ENCODE results near the gene DOCK8.

DOCK8 gene

GRCh38 chr9:316382-316965 lies 101.8 kb downstream of the DOCK8 start:
- no peak for DNase-seq

- DNase-seq: no peak
Observed at GRCh38 chr9:318646-319045, 104.0 kb downstream of the DOCK8 start.

- DNase-seq: no peak
Observed at GRCh38 chr9:324971-325370, 110.3 kb downstream of the DOCK8 start.

GRCh38 chr9:326667-327066 lies 112.0 kb downstream of the DOCK8 start:
- no peak for DNase-seq

GRCh38 chr9:328453-328852 lies 113.8 kb downstream of the DOCK8 start:
- no peak for DNase-seq

GRCh38 chr9:331197-331596 lies 116.5 kb downstream of the DOCK8 start:
- no peak for DNase-seq

- no peak for DNase-seq
Observed at GRCh38 chr9:335373-335772, 120.7 kb downstream of the DOCK8 start.

- no peak for DNase-seq
Observed at GRCh38 chr9:336039-336438, 121.4 kb downstream of the DOCK8 start.

- no peak for DNase-seq
Observed at GRCh38 chr9:338602-339001, 123.9 kb downstream of the DOCK8 start.

GRCh38 chr9:341634-342421 lies 127.2 kb downstream of the DOCK8 start:
- DNase-seq: no peak

- DNase-seq: no peak
Observed at GRCh38 chr9:343773-344172, 129.1 kb downstream of the DOCK8 start.

- DNase-seq: no peak
Observed at GRCh38 chr9:346111-346571, 131.5 kb downstream of the DOCK8 start.

GRCh38 chr9:347667-348292 lies 133.1 kb downstream of the DOCK8 start:
- no peak for DNase-seq

- no peak for DNase-seq
Observed at GRCh38 chr9:350384-350783, 135.7 kb downstream of the DOCK8 start.

GRCh38 chr9:351916-352315 lies 137.3 kb downstream of the DOCK8 start:
- DNase-seq: no peak

GRCh38 chr9:353077-353476 lies 138.4 kb downstream of the DOCK8 start:
- no peak for DNase-seq

- no peak for DNase-seq
Observed at GRCh38 chr9:354453-354852, 139.8 kb downstream of the DOCK8 start.

GRCh38 chr9:357560-357959 lies 142.9 kb downstream of the DOCK8 start:
- no peak for DNase-seq

GRCh38 chr9:362561-363273 lies 148.1 kb downstream of the DOCK8 start:
- DNase-seq: no peak

GRCh38 chr9:363274-363612 lies 148.6 kb downstream of the DOCK8 start:
- DNase-seq: no peak

- DNase-seq: no peak
Observed at GRCh38 chr9:365436-365835, 150.8 kb downstream of the DOCK8 start.

GRCh38 chr9:366620-367019 lies 152.0 kb downstream of the DOCK8 start:
- no peak for DNase-seq

GRCh38 chr9:370086-370485 lies 155.4 kb downstream of the DOCK8 start:
- DNase-seq: no peak

- DNase-seq: no peak
Observed at GRCh38 chr9:371349-371748, 156.7 kb downstream of the DOCK8 start.
